ENCODE data around the gene VPS72. TPM values are rescaled to one million over a fixed set of nuclear protein-coding genes. Genes with fewer than 3 reads are reported as not detected.
"Not testable (repeated sequence)": the region's sequence is repeated elsewhere in the genome, so short reads cannot be mapped to it uniquely, and the experiment has no call there.

VPS72 gene
- total and polyA plus RNA-seq, 2 of the 13 experiments (the other 11 are each of a cell fraction or from before 2014, with no cell fraction given): 33.7 to 34.5 TPM

DNA sequence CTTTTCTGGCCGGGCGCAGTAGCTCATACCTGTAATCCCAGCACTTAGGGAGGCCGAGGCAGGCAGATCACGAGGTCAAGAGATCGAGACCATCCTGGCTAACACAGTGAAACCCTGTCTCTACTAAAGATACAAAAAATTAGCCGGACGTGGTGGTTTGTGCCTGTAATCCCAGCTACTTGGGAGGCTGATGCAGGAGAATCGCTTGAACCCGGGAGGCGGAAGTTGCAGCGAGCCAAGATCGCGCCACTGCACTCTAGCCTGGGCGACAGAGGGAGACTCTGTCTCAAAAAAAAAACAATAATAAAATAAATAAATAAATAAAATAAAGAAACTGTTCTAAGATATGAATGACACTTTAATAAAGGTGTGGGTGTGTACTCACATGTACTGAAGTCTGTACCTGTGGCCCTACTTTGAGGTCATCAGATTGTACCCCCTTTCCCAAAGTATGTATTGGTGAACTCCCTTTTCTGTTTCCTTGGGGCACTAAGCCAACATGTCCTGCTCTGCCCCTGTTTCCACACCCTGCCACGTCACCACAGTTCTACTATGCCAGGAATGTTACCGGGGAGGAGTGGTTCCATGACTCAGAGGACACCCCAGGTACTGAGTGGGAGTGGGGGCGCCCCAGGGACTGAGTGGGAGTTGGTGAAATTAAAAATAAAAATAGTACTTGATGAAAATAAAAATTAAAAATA is 5.0 kb upstream of the VPS72 start (continued):
- TF ChIP-seq, protein P1, sequence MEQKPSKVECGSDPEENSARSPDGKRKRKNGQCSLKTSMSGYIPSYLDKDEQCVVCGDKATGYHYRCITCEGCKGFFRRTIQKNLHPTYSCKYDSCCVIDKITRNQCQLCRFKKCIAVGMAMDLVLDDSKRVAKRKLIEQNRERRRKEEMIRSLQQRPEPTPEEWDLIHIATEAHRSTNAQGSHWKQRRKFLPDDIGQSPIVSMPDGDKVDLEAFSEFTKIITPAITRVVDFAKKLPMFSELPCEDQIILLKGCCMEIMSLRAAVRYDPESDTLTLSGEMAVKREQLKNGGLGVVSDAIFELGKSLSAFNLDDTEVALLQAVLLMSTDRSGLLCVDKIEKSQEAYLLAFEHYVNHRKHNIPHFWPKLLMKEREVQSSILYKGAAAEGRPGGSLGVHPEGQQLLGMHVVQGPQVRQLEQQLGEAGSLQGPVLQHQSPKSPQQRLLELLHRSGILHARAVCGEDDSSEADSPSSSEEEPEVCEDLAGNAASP (CRISPR knock-in tag; IDR thresholded peaks at IDR 0.05; ENCODE audit: borderline replicate concordance): peak; percentile 72; the same call in 1 of the 2 replicates
- TF ChIP-seq FOXA1 (IDR thresholded peaks at IDR 0.05): not testable (repeated sequence)
- TF ChIP-seq FOXA1 (CRISPR knock-in tag; IDR thresholded peaks at IDR 0.05): 0 out of 2 replicates have a peak, but pooled peaks have one; percentile 18
- peak; percentile 20; the same call in 1 of the 2 replicates for TF ChIP-seq SAP130 (CRISPR knock-in tag; IDR thresholded peaks at IDR 0.05; ENCODE audit: low read depth)
- 0 out of 2 replicates have a peak, but pooled peaks have one; percentile 20 for TF ChIP-seq YEATS4 (CRISPR knock-in tag; IDR thresholded peaks at IDR 0.05; ENCODE audit: borderline replicate concordance)
- TF ChIP-seq, protein P2, sequence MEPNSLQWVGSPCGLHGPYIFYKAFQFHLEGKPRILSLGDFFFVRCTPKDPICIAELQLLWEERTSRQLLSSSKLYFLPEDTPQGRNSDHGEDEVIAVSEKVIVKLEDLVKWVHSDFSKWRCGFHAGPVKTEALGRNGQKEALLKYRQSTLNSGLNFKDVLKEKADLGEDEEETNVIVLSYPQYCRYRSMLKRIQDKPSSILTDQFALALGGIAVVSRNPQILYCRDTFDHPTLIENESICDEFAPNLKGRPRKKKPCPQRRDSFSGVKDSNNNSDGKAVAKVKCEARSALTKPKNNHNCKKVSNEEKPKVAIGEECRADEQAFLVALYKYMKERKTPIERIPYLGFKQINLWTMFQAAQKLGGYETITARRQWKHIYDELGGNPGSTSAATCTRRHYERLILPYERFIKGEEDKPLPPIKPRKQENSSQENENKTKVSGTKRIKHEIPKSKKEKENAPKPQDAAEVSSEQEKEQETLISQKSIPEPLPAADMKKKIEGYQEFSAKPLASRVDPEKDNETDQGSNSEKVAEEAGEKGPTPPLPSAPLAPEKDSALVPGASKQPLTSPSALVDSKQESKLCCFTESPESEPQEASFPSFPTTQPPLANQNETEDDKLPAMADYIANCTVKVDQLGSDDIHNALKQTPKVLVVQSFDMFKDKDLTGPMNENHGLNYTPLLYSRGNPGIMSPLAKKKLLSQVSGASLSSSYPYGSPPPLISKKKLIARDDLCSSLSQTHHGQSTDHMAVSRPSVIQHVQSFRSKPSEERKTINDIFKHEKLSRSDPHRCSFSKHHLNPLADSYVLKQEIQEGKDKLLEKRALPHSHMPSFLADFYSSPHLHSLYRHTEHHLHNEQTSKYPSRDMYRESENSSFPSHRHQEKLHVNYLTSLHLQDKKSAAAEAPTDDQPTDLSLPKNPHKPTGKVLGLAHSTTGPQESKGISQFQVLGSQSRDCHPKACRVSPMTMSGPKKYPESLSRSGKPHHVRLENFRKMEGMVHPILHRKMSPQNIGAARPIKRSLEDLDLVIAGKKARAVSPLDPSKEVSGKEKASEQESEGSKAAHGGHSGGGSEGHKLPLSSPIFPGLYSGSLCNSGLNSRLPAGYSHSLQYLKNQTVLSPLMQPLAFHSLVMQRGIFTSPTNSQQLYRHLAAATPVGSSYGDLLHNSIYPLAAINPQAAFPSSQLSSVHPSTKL (CRISPR knock-in tag; IDR thresholded peaks at IDR 0.05): peak; percentile 21; the same call in 1 of the 2 replicates

DNA sequence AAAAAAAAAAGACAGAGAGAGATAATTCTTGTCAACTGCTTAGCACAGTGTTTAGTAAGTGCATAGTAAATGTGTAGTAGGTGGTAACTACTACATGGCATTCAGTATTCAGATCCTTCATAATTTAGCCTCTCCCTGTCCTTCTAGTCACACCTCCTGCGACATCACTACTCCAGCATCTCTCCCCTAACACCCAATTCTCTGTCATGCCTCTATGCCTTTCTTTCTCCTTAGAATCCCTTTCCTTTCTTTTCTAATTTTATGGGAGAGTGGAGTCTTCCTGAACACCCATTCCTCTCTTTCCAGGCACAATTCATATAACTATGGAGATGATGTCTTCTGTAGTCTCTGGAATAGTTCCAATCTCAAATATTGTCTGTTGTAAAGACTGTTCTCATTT is 3.9 kb upstream of the VPS72 start:
- H3K27ac ChIP-seq (ENCODE audit: extremely low read length, insufficient read depth, low read length): no peak overlapping the region
- FAIRE-seq (no peak), ATAC-seq (no peak), DNase-seq (ENCODE audit: low spot score) (no peak)
- no peaks in the 10 kb centered on the region for H3K36me3 ChIP-seq (replicated peaks in 1 of 2; ENCODE audit: control insufficient read depth in 1 of 2, insufficient read depth in 2 of 2, low read length in 2 of 2)
- POLR2A ChIA-PET: no interaction called here
- H3K4me3 ChIP-seq (replicated peaks in 1 of 3; ENCODE audit: insufficient read depth in 1 of 3, low read depth in 2 of 3, low read length in 3 of 3): no peak overlapping the region
- WGBS (ENCODE audit: low lambda C conversion rate): 40% methylated on average over 1 of the region's 1 CpG
- H2AFZ ChIP-seq (ENCODE audit: low read length): no peak overlapping the region
- H3K4me1 ChIP-seq (ENCODE audit: insufficient read depth, low read length): peaks cover 36% of the 10 kb centered on the region
- no peaks in the 10 kb centered on the region for H3K9me3 ChIP-seq (ENCODE audit: low read length)
- no peak overlapping the region for H3K4me2 ChIP-seq (ENCODE audit: low read depth, low read length)
- H4K20me1 ChIP-seq (ENCODE audit: insufficient read depth, low read length): no peaks in the 10 kb centered on the region
- TF ChIP-seq KAT2B (IDR thresholded peaks at IDR 0.05; ENCODE audit: borderline replicate concordance, low read depth, low read length): no peak
- TF ChIP-seq, protein P3, sequence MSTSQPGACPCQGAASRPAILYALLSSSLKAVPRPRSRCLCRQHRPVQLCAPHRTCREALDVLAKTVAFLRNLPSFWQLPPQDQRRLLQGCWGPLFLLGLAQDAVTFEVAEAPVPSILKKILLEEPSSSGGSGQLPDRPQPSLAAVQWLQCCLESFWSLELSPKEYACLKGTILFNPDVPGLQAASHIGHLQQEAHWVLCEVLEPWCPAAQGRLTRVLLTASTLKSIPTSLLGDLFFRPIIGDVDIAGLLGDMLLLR (CRISPR knock-in tag; IDR thresholded peaks at IDR 0.05): no peak
- TF ChIP-seq, protein P4, sequence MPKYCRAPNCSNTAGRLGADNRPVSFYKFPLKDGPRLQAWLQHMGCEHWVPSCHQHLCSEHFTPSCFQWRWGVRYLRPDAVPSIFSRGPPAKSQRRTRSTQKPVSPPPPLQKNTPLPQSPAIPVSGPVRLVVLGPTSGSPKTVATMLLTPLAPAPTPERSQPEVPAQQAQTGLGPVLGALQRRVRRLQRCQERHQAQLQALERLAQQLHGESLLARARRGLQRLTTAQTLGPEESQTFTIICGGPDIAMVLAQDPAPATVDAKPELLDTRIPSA (CRISPR knock-in tag; IDR thresholded peaks at IDR 0.05; ENCODE audit: borderline replicate concordance): no peak
- no peak for TF ChIP-seq NR2F6 (IDR thresholded peaks at IDR 0.05)
- no peak for TF ChIP-seq NR2F6 (CRISPR knock-in tag; IDR thresholded peaks at IDR 0.05)
- no peak for TF ChIP-seq ZMYM2 (CRISPR knock-in tag; IDR thresholded peaks at IDR 0.05)
- TF ChIP-seq POLR2G (IDR thresholded peaks at IDR 0.05; ENCODE audit: low read depth, low read length): no peak
- no peak for TF ChIP-seq RELA (CRISPR knock-in tag; IDR thresholded peaks at IDR 0.05)
- TF ChIP-seq, protein P5, sequence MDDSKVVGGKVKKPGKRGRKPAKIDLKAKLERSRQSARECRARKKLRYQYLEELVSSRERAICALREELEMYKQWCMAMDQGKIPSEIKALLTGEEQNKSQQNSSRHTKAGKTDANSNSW (CRISPR knock-in tag; IDR thresholded peaks at IDR 0.05; ENCODE audit: borderline replicate concordance): no peak
- no peak for TF ChIP-seq MTA1 (CRISPR knock-in tag; IDR thresholded peaks at IDR 0.05; ENCODE audit: borderline replicate concordance)
- no peak for TF ChIP-seq SIN3A (IDR thresholded peaks at IDR 0.05; ENCODE audit: borderline replicate concordance, low read depth, low read length)
- no peak for TF ChIP-seq RBAK (CRISPR knock-in tag; IDR thresholded peaks at IDR 0.05)
- no peak overlapping the region for H3K9ac ChIP-seq (ENCODE audit: insufficient read depth, low read depth, low read length)
- in situ Hi-C loops (cut with HindIII; ENCODE audit: extremely low pct_ligation_motif_present, low pct_unique_long_range_greater_than_20kb) (no loop called here), intact Hi-C loops (cut with micrococcal nuclease; ENCODE audit: unreplicated experiment) (no loop called here)
- H3K27me3 ChIP-seq (ENCODE audit: control insufficient read depth in 1 of 2, insufficient read depth in 2 of 2, low read length in 2 of 2): no peaks in the 10 kb centered on the region; a peak in 1 of 5 replicates
- CTCF ChIA-PET (ENCODE audit: low intra/inter-chr PET ratio, low total read pairs): no interaction called here
- BruUV-seq (replicated peaks): no TSS peak
- H3K79me2 ChIP-seq (ENCODE audit: insufficient read depth, low read length): peaks cover 11% of the 10 kb centered on the region

All from HepG2 (cell line).